RCC 7860 (cell line): Measurements from ENCODE around the gene RAB40B.

Experiments used
- DNase-seq: peaks from one replicate; pipeline ENCODE4 v3.0.0-alpha.2; 2015; ENCODE audit warnings: low spot score
- FAIRE-seq: peaks from 2 replicates; lab custom pipeline; 2012; peaks lifted over from hg19 to GRCh38; lab: Jason Lieb, UNC

Gene RAB40B

DNA sequence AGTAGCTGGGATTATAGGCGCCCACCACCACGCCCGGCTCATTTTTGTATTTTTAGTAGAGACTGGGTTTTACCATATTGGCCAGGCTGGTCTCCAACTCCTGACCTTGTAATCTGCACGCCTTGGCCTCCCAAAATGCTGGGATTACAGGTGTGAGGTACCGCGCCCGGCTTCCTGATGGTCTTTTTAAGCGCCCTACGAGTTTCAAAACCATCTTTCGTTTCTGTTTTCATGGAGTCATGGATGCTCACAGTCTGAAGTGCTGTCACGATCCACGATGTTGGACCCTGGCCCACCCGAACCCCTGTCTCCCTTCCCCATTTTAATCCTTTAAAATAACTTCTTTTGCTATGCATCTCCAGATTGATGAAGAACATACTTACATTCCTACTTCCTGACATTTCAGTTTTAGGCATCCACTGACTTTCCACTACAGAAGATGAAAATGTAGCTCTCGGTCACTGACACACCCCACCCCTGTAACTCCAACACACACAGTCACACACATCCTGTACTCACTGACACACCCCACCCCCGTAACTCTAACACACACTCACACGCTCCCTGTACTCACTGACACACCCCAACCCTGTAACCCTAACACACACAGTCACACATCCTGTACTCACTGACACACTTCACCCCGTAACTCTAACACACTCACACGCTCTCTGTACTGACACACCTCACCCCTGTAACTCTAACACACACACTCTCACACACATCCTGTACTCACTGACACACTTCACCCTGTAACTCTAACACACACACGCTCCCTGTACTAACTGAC is 27.6 kb downstream of the RAB40B start:
- DNase-seq (no peak), FAIRE-seq (no peak)

DNA sequence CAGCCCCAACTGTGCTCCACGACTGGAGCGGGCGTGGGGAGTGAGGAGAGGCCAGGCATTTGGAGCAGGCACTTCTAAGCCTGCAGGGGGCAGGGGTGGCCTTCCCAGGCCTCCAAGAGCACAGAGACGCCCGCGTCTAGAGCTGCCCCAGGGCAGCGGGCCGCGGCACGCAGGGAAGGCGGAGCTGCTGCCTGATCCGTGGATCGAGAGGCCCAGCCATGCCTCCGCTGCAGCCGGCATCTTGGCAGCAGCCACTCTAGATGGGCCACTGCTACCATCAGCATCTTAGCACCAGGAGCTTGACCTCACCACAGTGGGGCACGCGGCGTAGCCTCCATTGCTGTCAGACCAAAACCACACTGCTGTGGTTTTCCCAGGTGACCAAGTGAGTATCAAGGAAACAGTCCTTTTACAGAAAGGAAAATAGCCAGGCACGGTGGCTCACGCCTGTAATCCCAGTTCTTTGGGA is 29.8 kb downstream of the RAB40B start:
- FAIRE-seq (no peak), DNase-seq (no peak)

DNA sequence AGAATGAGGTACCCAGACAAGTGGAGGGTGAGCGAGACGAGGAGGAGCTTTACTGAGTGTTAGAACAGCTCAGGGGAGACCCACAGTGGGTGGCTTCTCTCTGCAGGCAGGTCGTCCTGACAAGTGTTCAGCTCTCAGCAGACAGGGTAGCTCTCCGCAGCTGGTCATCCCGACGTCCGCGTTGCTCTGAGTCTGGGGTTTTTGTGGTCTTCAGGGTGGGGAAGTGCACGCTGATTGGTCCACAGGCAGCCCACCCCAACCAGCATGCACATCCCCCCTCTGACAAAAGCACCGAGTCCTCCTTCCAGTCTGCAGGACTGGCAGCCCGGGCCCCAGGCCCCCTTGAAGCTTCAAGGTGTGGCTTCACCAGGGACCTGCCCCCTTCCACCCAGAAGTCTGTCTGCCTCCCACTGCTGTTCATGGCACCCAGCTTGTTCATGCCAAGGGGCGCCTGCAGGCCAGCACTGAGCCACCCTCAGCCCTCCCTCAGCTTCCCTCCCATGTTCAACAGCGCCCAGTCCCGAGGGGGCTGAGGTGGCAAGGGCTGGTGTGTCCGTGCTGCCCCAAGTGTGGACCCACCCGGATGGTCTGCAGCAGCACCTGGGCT is 30.4 kb downstream of the RAB40B start:
- DNase-seq (no peak), FAIRE-seq (no peak)

DNA sequence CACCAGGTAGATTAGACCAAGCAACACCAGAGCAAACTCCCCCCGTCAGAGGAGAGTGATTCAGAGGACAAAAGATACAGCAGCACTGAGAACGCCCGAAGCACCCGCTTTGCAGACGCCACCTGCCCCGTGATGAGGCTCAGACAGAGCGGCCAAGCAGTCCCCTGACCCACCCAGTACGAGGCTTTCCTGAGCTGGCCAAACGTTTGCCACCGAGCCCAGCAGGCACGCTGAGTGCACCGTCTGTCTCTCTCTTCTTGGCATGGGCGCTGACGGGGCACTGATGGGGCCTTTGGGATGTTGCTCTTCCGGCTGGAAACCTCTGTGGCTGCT is 30.9 kb downstream of the RAB40B start:
- FAIRE-seq (no peak), DNase-seq (no peak)

DNA sequence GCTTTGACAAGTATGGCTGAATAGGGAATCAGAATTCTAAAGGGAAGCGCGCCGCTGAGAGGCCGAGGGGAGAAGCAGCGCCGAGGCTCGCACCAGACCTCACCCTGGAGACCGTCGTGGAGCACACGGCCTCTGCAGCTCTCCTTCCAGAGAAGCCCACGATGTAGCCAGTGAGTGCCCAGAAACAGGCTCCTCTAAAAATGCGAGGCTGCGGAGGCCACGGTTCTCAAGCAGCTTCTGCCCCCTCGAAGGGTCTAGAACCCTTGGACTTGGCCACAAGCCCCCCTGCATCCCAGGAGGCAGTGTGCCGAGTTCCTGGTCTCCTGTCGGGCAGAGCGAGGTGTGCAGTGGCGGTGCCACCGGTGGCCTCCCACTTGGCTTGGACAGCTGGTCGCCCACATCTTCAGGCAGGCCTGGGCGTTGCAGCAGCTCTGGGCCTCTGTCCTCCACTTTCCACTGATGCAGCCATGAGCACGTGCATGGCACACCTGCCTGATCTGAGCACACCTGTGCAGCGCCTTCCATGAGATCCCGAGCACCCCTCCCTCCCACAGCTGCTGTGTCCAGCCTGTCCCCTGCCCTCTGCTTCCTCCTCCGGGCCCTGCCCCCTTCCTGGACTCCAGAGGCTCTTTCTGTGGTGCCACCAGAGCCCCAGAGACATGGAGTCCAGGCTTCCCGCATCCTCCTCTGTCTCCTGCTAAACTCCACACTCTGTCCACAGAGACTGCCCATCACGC is 31.4 kb downstream of the RAB40B start:
- no peak for FAIRE-seq
- DNase-seq: no peak

DNA sequence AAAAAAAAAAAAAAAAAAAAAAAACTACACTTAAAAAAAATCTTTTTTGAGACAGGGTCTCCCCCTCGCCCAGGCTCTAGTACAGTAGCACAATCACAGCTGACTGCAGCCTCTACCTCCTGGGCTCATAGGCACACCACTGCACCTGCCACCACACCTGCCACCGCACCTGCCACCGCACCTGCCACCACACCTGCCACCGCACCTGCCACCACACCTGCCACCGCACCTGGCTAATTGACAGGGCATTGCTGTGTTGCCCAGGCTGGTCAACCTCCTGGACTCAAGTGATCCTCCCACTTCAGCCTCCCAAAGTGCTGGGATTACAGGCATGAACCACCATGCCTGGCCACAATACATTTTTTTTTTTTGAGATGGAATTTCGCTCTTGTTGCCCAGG is 32.6 kb downstream of the RAB40B start:
- DNase-seq (no peak), FAIRE-seq (no peak)

DNA sequence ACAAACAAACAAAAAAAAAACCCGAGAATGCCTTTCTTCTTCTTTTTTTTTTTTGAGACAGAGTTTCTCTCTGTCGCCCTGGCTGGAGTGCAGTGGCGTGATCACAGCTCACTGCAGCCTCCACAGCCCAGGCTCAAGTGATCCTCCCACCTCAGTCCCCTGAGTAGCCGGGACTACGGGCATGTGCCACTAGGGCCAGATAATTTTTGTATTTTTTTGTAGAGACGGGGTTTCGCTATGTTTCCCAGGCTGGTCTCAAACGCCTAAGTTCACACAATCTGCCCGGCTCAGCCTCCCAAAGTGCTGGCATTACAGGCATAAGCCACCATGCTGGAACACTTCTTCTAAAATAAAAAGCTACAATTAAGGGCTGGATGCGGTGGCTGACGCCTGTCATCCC is 33.3 kb downstream of the RAB40B start:
- FAIRE-seq (no peak), DNase-seq (no peak)

DNA sequence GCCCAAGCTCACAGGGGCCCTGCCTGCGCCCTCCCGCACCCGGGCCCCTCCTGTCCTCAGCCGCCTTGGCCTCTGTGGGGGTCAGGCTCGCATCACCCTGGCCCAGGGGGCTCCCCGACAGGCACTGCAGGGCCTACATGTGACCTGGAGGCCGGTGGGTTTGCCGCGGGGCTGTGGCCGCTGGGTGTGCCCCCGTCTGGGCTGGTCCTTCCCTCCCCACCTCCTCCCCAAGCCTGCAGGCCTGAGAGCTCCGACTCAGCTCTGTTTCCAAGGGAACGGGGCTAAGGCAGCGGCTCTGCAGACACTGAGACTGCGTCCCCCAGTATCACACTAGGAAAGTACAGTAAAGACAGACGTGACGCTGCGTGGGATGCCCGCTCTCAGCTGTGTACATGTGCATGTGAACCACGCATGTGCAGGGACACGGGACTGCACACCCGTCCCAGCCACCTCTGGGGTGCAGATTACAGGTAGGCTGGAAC is 33.8 kb downstream of the RAB40B start:
- no peak for FAIRE-seq
- DNase-seq: no peak

DNA sequence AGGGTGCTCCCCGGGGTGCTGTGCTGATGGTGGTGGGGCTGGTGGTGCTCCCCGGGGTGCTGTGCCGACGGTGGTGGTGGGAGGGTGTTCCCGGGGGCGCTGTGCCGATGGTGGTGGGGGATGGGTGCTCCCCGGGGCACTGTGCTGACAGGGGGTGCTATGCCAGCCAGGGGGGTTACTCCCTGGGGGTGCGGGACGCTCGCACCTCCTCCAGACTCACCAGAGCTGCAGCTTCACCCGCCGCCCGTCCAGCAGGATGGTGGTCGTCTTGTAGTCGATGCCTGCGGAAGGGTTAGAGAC is 34.3 kb downstream of the RAB40B start:
- FAIRE-seq (no peak), DNase-seq (no peak)

DNA sequence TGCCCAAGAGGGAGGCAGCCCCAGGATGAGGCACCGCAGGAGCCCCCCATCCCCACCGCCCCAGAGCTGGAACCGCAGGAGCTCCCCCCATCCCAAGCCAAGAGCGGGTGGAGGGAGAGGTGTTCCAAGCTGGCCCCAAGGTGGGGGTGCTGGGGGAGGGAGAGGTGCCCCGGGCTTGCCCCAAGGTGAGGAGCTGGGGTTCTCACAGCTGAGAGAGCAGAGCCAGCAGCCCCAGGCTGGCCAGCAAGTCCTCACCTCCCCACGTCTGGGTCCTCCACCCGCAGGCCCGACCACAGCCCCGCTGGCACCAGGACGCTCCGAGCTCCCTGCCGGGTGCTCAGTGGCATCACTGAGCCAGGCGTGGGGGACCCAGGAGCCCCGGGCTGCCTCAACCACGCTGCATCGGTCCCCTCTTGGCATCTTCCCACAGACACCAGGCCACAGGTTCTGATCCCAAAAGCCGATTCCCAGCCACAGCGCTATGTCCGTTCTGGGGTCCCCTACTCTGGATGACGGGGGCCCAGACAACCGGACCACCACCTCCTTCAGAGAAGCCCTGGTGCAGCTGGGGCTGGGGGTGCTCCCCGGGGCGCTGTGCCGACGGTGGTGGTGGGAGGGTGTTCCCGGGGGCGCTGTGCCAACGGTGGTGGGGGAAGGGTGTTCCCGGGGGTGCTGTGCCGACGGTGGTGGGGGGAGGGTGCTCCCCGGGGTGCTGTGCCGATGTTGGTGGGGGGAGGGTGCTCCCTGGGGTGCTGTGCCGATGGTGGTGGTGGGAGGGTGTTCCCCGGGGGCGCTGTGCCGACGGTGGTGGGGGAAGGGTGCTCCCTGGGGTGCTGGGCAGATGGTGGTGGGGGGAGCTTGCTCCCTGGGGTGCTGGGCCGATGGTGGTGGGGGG is 34.9 kb downstream of the RAB40B start:
- no peak for DNase-seq
- FAIRE-seq: no peak

DNA sequence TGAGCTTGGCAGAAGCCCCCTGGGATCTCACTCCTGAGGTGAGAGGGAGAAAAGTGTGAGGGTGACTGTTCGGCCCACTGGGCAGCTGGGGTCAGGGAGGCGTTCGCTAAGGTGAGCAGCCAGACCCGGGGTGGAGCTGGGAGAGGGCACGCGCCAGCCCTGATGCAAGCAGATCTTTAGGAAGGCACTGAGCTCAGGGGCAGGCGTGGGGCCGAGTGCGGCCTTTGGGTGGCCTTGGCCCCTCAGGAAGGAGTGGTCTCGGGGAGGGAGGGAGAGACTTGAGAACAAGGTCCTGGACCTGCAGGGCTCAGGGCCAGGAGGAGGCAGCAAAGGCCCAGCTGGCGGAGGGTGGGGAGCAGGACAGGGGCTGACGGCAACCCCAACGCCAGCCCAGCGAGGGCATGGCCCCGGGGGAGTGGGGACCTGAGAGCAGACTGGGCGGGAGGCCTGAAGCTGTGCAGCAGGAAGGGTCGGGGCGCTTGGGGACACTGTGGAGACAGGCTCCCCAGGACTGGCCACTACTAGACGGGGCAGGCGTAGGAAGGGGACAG is 35.7 kb downstream of the RAB40B start:
- DNase-seq (no peak), FAIRE-seq (no peak)

DNA sequence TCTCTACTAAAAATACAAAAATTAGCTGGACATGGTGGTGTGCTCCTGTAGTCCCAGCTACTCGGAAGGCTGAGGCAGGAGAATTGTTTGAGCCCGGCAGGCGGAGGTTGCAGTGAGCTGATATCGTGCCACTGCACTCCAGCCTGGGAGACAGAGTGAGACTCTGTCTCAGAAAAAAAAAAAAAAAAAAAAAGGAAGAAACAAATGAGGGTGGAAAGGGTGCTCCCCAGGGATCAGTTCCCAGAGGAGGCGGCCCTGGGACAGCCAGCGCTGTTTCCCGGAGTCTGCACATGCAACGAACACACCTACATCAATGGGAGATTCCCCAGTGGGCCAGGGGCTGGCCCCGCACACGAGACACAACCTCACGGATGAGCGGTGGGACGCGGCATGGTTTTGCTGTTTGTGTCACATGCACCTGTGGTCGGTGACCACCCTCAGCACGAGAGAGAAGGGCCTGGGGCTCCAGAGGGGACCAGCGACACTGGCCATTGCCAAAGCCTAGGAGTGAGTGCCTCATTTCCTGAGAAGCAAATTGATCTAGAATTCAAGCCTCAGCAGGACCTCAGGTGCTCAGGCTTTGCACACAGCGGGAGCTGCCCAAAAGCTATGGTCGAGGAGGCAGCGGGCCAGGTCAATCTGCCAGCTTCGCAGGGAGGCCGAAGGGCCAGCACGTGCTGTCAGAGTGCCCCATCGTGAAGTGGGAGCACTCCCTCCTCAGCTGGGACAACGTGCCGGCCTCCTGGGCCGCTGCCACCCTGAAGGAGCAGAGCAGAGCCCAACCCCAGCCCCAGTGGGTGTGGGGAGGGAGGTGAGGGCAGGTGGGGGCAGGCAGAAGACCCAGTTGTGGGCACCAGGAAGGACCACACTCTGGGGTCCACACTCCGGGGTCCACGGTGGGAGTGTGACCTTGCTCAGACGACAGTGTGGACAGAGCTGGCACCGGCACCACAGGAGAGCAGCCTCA is 36.5 kb downstream of the RAB40B start:
- FAIRE-seq (no peak), DNase-seq (no peak)

DNA sequence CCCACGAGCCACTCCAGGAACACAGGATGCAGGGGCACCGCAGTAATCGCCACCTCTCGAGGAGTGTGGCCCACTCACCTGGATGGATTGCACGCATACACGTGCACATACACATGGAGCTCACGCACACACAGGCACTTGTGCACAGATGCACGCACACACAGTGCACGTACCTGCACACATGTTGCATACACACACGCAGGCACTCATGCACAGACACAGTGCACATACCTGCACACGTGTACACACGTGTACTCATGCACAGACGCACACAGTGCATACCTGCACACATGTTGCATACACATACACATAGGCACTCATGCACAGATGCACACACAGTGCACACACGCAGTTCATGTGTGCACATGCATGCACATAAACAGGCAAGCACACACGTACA is 38.6 kb downstream of the RAB40B start:
- DNase-seq (no peak), FAIRE-seq (no peak)

DNA sequence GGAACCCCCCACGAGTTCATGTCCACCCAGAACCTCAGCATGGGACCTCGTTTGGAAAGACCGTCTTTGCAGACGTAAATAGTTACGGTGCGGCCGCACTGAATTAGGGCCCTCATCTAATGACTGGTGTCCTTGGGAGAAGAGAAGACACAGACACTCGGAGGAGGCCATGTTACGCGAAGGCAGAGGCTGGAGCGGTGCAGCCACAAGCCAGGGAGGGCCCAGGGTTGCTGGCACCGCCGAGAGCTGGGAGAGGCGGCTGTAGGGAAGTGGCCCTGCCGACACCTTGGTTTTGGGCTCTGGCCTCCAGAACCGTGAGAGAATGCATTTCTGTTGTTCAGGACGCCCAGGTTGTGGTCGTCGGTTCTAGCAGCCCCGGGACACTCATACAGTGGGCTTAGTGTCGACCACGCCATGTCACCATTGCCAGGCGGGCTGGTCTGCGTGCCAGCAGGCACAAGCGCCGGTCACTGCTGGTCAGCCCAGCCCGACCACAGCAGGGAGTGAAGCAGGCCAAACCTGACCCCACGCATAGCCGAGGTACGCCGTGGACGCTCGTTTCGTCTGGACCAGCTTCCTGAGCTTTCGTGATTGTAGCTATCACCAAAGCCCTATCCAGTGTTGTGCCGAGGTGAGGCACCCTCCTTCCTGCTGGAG is 39.6 kb downstream of the RAB40B start:
- DNase-seq: no peak
- FAIRE-seq: no peak

DNA sequence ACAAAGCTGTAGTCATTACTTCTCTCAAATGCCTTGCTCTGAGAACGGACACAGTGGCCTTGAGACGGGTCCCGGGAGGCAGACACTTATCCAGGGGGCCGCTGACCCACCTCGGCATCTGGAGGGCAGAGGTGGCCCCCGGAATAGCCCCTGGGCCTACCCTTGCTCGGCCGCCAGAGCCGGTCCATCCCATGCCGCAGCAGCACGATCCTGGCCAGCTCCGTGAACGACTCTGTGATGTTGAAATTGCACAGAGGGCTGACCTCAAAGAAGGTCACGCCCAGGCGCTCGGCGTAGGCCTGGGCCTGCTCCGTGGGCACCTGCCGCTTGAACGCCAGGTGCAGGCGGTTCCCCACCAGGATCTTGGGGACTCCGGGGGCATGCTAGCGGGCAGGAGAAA is 40.2 kb downstream of the RAB40B start:
- FAIRE-seq: no peak
- DNase-seq: no peak

DNA sequence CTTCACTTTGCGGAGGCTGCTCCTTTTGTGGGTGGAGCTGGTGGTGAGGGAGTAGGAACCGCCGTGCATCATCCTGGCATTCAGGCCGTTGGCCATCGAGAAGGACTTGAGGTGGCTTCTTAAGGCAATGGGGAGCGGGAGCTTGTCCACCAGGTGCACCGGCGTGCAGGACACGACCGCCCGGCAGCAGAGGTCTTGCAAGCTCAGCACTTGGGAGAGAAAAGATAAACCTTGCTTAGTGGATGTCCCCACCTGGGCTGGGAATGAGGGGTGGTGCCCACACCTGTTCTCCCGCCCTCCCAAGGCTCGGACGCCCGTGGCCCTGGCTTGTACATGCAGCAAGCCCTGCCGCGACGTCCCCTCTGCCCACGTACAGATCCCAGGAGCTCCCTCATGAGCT is 40.6 kb downstream of the RAB40B start:
- no peak for DNase-seq
- FAIRE-seq: no peak

DNA sequence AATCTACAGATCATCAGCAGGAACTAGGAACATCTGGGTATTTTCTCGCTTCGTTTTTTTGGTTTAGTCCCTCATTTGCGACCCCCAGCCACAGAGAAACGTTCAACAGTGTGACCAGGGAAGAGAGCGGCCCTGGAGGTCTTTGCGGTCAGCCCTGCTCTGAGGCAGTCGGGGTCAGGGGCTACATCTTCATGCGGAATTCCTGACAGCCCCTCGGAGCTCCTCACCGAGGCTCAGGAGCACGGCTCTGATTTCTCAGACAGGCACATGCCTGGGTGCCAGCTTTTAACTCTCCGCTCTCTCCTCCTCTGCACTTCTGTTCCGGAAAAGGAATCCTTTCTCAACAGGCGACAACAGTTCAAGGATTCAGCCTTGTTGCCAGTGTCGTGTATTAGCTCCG is 42.2 kb downstream of the RAB40B start:
- FAIRE-seq: no peak
- DNase-seq: no peak

DNA sequence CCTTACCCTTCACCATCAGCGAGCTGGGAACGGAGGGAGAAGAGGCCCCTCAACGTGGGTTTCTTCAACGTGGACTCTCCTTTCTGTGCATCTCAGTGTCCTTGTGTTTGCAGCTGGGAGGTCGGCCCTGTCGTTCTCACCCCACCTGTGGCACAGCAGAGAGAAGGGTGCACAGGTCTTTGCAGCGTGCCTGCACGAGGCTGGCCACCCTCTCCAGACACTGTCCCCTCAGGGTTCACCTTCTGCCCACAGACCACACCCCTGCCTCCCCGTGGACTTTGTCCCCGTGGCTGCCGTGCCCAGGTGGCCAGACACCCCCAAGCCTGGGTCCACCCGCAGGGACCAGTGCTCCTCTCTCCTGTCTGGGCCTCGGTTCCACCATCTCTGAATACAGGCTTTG is 43.0 kb downstream of the RAB40B start:
- no peak for FAIRE-seq
- DNase-seq: no peak

DNA sequence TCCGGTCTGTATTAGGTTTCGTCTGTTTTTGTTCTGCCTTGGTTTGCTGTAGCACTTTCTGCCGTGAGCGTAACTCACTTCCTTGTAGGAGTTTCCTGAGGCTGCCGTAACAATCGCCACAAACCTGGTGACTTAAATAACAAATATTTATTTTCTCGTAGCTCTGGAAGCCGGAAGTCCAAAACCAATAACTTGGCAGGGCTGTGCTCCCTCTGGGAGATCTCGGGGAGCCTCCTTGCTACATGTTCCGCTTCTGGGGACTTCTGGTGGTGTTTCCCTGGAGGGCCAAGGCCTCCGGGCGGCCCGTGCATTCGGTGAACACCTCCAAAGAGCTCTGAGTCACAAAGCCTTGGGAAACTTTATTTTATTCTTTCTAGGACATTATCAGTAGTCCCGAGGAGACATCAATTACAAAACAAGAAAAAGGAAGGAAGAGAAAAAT is 43.4 kb downstream of the RAB40B start:
- DNase-seq (no peak), FAIRE-seq (no peak)
